Measurements from ENCODE around the gene ULK4. TPM values are rescaled to one million over a fixed set of nuclear protein-coding genes. Genes with fewer than 3 reads are reported as not detected.

The ULK4 gene
- total and polyA plus RNA-seq, 9 of the 15 experiments (the other 6 are each of a cell fraction or from before 2014, with no cell fraction given): 3.0 to 5.9 (median 3.5) TPM

DNA sequence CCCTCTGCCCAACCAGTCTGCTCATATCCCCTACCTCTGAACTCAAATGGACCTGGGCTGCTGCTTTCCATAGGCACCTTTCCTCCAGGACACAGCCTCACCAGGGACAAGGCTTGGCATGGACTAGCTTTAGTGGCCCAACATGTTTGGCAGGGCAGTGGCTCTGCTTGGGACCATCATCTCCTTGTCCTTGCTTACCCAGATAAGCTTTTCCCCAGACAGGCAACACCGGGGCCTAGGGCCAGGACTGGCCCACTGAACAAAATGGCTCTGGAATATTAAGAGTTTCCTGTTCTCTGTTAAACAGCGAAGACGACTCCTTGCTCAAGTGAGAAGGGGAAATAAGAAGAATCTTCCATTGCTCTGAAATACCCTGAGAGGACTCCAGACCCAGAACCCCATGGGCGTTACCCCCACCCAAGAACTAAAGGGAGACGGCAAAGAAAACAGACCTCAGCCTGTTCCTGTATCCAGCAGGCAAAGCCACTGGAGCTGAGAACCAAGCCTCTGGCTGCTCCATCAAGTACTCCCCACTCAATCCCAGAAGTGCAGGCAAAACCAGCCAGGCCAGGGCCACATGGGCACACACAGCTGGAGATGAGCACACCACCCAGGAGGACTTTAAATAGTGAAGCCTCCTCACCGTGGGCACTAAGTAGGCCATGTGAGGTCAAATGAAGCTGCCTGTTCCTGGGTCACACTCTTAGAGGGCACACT, 717.1 kb downstream of the ULK4 start (continued):
- no peak for TF ChIP-seq SETDB1 (IDR thresholded peaks at IDR 0.05; ENCODE audit: low read length)

DNA sequence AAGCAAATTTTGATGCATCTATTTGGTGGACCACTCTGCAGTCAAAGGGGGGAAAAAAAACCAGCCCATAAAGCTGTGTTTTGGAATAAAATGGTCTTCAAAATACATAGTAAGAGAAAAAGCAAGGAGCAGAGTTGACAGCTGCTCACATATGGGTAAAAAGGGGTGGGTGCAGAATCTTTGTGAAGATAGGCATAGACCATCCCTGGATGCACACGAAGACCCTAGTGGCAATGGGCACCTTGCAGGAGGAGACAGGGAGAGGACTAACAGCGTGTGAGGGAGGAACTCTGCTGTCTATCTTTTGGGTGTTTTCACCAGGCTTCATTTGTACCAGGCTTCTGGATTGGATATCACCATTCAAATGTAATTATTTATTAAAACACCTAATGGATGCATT, 718.7 kb downstream of the ULK4 start:
- Histone ChIP-seq H3K9me3 (replicated peaks; ENCODE audit: control insufficient read depth, insufficient read depth, low read depth, low read length) (no peaks in the 10 kb centered on the region), H3K4me3 (no peak overlapping the region), H3K4me2 (ENCODE audit: insufficient read depth, low read length) (no peak overlapping the region), H4K20me1 (replicated peaks; ENCODE audit: control insufficient read depth, insufficient read depth, low read length) (0 out of 2 replicates have a peak, but pooled peaks cover 4% of the 10 kb centered on the region), H3K36me3 (ENCODE audit: control insufficient read depth, insufficient read depth, low read length) (peaks cover 30% of the 10 kb centered on the region), H3K9ac (ENCODE audit: insufficient read depth in 1 of 2, low read depth in 2 of 2, low read length in 2 of 2) (no peak overlapping the region), H2AFZ (ENCODE audit: low read depth, low read length) (no peak overlapping the region), H3K9me1 (ENCODE audit: control insufficient read depth, insufficient read depth, low read length) (no peaks in the 10 kb centered on the region), H3K27ac (ENCODE audit: extremely low read depth, low read depth, low read length) (no peak overlapping the region), H3K27me3 (ENCODE audit: control insufficient read depth in 2 of 2, insufficient read depth in 2 of 2, low read length in 2 of 2) (peaks cover 2 to 18% of the 10 kb centered on the region in 2 experiments; a peak in 2 of 5 replicates), H3K4me1 (replicated peaks in 1 of 2; ENCODE audit: control insufficient read depth in 2 of 2, insufficient read depth in 2 of 2, low read length in 2 of 2) (no peaks in the 10 kb centered on the region), H3K79me2 (ENCODE audit: control insufficient read depth, insufficient read depth, low read length) (no peaks in the 10 kb centered on the region)
- ChIA-PET CTCF (ENCODE audit: low intra/inter-chr PET ratio) (no interaction called here), POLR2A (interaction anchor here (1.0 to 2.0 kb wide), 4 partner anchors 10 to 19 kb away, joined by 3 to 7 read pairs (median 5); no protein-coding TSS in a partner anchor)
- BruUV-seq (replicated peaks): no TSS peak
- intact Hi-C loops (cut with micrococcal nuclease): no loop called here
- 77% methylated on average over 2 of the region's 2 CpGs for WGBS (ENCODE audit: insufficient coverage, low coverage, missing lambda C conversion rate)
- ATAC-seq (no peak), FAIRE-seq (no peak), DNase-seq (ENCODE audit: extremely low read depth in 1 of 4, low spot score in 3 of 4) (no peak)
- in situ Hi-C loops (cut with MboI): no loop called here
- TF ChIP-seq SMC3 (conservative IDR thresholded peaks at IDR 0.05; ENCODE audit: insufficient read depth, low read depth, low read length) (no peak), RCOR1 (IDR thresholded peaks at IDR 0.05; ENCODE audit: borderline replicate concordance in 1 of 2, low read depth in 2 of 2, low read length in 2 of 2) (no peak), HDAC6 (IDR thresholded peaks at IDR 0.05; ENCODE audit: low read depth, low read length) (no peak)
- TF ChIP-seq, protein P1, sequence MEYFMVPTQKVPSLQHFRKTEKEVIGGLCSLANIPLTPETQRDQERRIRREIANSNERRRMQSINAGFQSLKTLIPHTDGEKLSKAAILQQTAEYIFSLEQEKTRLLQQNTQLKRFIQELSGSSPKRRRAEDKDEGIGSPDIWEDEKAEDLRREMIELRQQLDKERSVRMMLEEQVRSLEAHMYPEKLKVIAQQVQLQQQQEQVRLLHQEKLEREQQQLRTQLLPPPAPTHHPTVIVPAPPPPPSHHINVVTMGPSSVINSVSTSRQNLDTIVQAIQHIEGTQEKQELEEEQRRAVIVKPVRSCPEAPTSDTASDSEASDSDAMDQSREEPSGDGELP (CRISPR knock-in tag; IDR thresholded peaks at IDR 0.05; ENCODE audit: borderline replicate concordance): no peak
- TF ChIP-seq, protein P2, sequence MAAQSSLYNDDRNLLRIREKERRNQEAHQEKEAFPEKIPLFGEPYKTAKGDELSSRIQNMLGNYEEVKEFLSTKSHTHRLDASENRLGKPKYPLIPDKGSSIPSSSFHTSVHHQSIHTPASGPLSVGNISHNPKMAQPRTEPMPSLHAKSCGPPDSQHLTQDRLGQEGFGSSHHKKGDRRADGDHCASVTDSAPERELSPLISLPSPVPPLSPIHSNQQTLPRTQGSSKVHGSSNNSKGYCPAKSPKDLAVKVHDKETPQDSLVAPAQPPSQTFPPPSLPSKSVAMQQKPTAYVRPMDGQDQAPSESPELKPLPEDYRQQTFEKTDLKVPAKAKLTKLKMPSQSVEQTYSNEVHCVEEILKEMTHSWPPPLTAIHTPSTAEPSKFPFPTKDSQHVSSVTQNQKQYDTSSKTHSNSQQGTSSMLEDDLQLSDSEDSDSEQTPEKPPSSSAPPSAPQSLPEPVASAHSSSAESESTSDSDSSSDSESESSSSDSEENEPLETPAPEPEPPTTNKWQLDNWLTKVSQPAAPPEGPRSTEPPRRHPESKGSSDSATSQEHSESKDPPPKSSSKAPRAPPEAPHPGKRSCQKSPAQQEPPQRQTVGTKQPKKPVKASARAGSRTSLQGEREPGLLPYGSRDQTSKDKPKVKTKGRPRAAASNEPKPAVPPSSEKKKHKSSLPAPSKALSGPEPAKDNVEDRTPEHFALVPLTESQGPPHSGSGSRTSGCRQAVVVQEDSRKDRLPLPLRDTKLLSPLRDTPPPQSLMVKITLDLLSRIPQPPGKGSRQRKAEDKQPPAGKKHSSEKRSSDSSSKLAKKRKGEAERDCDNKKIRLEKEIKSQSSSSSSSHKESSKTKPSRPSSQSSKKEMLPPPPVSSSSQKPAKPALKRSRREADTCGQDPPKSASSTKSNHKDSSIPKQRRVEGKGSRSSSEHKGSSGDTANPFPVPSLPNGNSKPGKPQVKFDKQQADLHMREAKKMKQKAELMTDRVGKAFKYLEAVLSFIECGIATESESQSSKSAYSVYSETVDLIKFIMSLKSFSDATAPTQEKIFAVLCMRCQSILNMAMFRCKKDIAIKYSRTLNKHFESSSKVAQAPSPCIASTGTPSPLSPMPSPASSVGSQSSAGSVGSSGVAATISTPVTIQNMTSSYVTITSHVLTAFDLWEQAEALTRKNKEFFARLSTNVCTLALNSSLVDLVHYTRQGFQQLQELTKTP (IDR thresholded peaks at IDR 0.05; ENCODE audit: low read depth in 1 of 2, partially characterized antibody in 2 of 2): no peak
- TF ChIP-seq, protein P3, sequence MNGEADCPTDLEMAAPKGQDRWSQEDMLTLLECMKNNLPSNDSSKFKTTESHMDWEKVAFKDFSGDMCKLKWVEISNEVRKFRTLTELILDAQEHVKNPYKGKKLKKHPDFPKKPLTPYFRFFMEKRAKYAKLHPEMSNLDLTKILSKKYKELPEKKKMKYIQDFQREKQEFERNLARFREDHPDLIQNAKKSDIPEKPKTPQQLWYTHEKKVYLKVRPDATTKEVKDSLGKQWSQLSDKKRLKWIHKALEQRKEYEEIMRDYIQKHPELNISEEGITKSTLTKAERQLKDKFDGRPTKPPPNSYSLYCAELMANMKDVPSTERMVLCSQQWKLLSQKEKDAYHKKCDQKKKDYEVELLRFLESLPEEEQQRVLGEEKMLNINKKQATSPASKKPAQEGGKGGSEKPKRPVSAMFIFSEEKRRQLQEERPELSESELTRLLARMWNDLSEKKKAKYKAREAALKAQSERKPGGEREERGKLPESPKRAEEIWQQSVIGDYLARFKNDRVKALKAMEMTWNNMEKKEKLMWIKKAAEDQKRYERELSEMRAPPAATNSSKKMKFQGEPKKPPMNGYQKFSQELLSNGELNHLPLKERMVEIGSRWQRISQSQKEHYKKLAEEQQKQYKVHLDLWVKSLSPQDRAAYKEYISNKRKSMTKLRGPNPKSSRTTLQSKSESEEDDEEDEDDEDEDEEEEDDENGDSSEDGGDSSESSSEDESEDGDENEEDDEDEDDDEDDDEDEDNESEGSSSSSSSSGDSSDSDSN (IDR thresholded peaks at IDR 0.05; ENCODE audit: borderline replicate concordance in 1 of 2, low read depth in 2 of 2, low read length in 2 of 2): no peak
- TF ChIP-seq, protein P4, sequence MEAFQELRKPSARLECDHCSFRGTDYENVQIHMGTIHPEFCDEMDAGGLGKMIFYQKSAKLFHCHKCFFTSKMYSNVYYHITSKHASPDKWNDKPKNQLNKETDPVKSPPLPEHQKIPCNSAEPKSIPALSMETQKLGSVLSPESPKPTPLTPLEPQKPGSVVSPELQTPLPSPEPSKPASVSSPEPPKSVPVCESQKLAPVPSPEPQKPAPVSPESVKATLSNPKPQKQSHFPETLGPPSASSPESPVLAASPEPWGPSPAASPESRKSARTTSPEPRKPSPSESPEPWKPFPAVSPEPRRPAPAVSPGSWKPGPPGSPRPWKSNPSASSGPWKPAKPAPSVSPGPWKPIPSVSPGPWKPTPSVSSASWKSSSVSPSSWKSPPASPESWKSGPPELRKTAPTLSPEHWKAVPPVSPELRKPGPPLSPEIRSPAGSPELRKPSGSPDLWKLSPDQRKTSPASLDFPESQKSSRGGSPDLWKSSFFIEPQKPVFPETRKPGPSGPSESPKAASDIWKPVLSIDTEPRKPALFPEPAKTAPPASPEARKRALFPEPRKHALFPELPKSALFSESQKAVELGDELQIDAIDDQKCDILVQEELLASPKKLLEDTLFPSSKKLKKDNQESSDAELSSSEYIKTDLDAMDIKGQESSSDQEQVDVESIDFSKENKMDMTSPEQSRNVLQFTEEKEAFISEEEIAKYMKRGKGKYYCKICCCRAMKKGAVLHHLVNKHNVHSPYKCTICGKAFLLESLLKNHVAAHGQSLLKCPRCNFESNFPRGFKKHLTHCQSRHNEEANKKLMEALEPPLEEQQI (IDR thresholded peaks at IDR 0.05): no peak

Measured in K562 (cell line).